K562 (cell line): Measurements from ENCODE around the gene LBHD2. TPM values are rescaled to one million over a fixed set of nuclear protein-coding genes. Genes with fewer than 3 reads are reported as not detected.

Experiments
- ATF7 ChIP-seq: fragments of 450-650 bp; IDR thresholded peaks from 2 replicates; pipeline ENCODE4 v1.7.1; 2014; ENCODE audit warnings: mild to moderate bottlenecking, moderate library complexity
- CCNT2 ChIP-seq: IDR thresholded peaks from 2 replicates; pipeline ENCODE4 v1.6.1; 2011; ENCODE audit warnings: borderline replicate concordance, low read depth, mild to moderate bottlenecking, moderate library complexity, mixed read lengths, low read length; ENCODE audit not compliant: insufficient read length; ENCODE audit errors: extremely low read depth
- CHCHD3 ChIP-seq: fragments of 250-450 bp; sonication (Bioruptor Pico); IDR thresholded peaks from 2 replicates; pipeline ENCODE4 v2.1.2; 2022; ENCODE audit warnings: mild to moderate bottlenecking
- CHD1 ChIP-seq: fragments of 200-600 bp; sonication (generic); IDR thresholded peaks from one replicate; pipeline ENCODE4 v1.6.1; 2012; ENCODE audit warnings: mild to moderate bottlenecking, moderate library complexity, low read length, inconsistent platforms
- CTCF ChIP-seq, 3 experiments: IDR thresholded peaks in 2 of 3; conservative IDR thresholded peaks in 1 of 3; 2 replicates each; pipeline ENCODE4 v1.5.1; 2011 to 2012; ENCODE audit warnings: low read length in 3 of 3, mild to moderate bottlenecking in 3 of 3, control low read depth in 2 of 3, improper control_type of control experiment in 1 of 3, inconsistent platforms in 1 of 3, low read depth in 1 of 3, mixed read lengths in 1 of 3, moderate library complexity in 1 of 3; ENCODE audit not compliant: insufficient read depth in 2 of 3
- GTF2E2 ChIP-seq: fragments of 200-800 bp; sonication (Bioruptor generic); IDR thresholded peaks from 2 replicates; pipeline ENCODE4 v1.6.1; 2016; ENCODE audit warnings: missing genetic modification characterization, missing compliant biosample characterization
- HMGN3 ChIP-seq: IDR thresholded peaks from 2 replicates; pipeline ENCODE4 v1.6.1; 2011; ENCODE audit warnings: borderline replicate concordance, low read depth, mild to moderate bottlenecking, mixed read lengths, low read length; ENCODE audit not compliant: insufficient read length; ENCODE audit errors: extremely low read depth
- HNRNPL ChIP-seq: fragments of 200-400 bp; formaldehyde crosslinking; IDR thresholded peaks from 2 replicates; pipeline ENCODE4 v1.6.1; 2017; ENCODE audit warnings: low read depth, mild to moderate bottlenecking, low read length
- KDM1A ChIP-seq, 2 experiments: fragments of 450-650 bp; IDR thresholded peaks; 2 replicates each; pipeline ENCODE4 v1.6.1; 2016; ENCODE audit warnings: mild to moderate bottlenecking in 2 of 2
- MAZ ChIP-seq, 2 experiments: fragments of 450-650 bp in 1 of 2; sonication (generic) in 1 of 2; formaldehyde crosslinking; IDR thresholded peaks in 1 of 2; conservative IDR thresholded peaks in 1 of 2; 2 replicates each; pipeline versions ENCODE4 v1.4.0 to v1.5.0; 2020; ENCODE audit warnings: mild to moderate bottlenecking in 1 of 2, missing genetic modification reagents in 1 of 2
- RAD21 ChIP-seq, 2 experiments: fragments of 250-450 bp in 1 of 2; fragments of 450-650 bp in 1 of 2; sonication (Bioruptor Pico) in 1 of 2; formaldehyde crosslinking in 1 of 2; IDR thresholded peaks in 1 of 2; conservative IDR thresholded peaks in 1 of 2; 2 replicates each; pipeline versions ENCODE4 v1.4.0 to v1.8.0; 2020 to 2022; ENCODE audit warnings: mild to moderate bottlenecking in 2 of 2, moderate library complexity in 1 of 2
- SRSF3 ChIP-seq: fragments of 200-400 bp; formaldehyde crosslinking; IDR thresholded peaks from 2 replicates; pipeline ENCODE4 v1.6.1; 2016; ENCODE audit warnings: mild to moderate bottlenecking, low read length, moderate library complexity; ENCODE audit not compliant: insufficient read depth
- ZBTB34 ChIP-seq: fragments of 250-450 bp; sonication (Bioruptor Pico); IDR thresholded peaks from 2 replicates; pipeline ENCODE4 v1.8.0; 2021; ENCODE audit warnings: mild to moderate bottlenecking, moderate library complexity
- polyA plus RNA-seq, 8 experiments: library from polyadenylated mRNA; depleted of rRNA in 4 of 8; stranded (reverse) in 5 of 8; unstranded in 3 of 8; fragments of >200 nt; fragmentation: Nextera tagmentation in 2 of 8; fragmentation: Illumina TruSeq in 1 of 8; extraction: Ambion mirVana in 2 of 8; extraction: Trizol in 1 of 8; gene quantifications; 2 replicates each; pipeline versions ENCODE4 v1.2.1 to v1.2.3, GENCODE V29; 2011 to 2014; ENCODE audit warnings: inconsistent platforms in 1 of 8, missing spikeins in 1 of 8
- total RNA-seq, 7 experiments: library from RNA; depleted of rRNA in 6 of 7; stranded (reverse); fragments of >200 nt in 6 of 7; fragmentation: Illumina TruSeq in 2 of 7; extraction: Trizol in 2 of 7; gene quantifications; 2 replicates each; pipeline versions ENCODE4 v1.2.1 to v1.2.3, GENCODE V29; 2011 to 2021; ENCODE audit warnings: low replicate concordance in 1 of 7
- TF ChIP-seq, protein P1 (sequence below), 3 experiments: fragments of 200-800 bp in 1 of 3; sonication (Bioruptor generic) in 1 of 3; sonication (generic) in 1 of 3; formaldehyde crosslinking in 1 of 3; IDR thresholded peaks; 2 replicates each; pipeline versions ENCODE4 v1.6.1 to v1.8.0; 2016 to 2022; ENCODE audit warnings: mild to moderate bottlenecking in 2 of 3, missing compliant biosample characterization in 2 of 3, missing genetic modification characterization in 2 of 3, missing genetic modification reagents in 1 of 3
- TF ChIP-seq, protein P2 (sequence below): fragments of 250-450 bp; sonication (Bioruptor Pico); IDR thresholded peaks from 2 replicates; pipeline ENCODE4 v1.8.0; 2022; ENCODE audit warnings: inconsistent platforms
- TF ChIP-seq, protein P3 (sequence below): fragments of 200-800 bp; sonication (Bioruptor generic); IDR thresholded peaks from 2 replicates; pipeline ENCODE4 v1.6.1; 2017; ENCODE audit warnings: missing genetic modification characterization, missing compliant biosample characterization

The LBHD2 gene
- total and polyA plus RNA-seq, 9 of the 15 experiments (the other 6 are each of a cell fraction or from before 2014, with no cell fraction given) = not detected

DNA sequence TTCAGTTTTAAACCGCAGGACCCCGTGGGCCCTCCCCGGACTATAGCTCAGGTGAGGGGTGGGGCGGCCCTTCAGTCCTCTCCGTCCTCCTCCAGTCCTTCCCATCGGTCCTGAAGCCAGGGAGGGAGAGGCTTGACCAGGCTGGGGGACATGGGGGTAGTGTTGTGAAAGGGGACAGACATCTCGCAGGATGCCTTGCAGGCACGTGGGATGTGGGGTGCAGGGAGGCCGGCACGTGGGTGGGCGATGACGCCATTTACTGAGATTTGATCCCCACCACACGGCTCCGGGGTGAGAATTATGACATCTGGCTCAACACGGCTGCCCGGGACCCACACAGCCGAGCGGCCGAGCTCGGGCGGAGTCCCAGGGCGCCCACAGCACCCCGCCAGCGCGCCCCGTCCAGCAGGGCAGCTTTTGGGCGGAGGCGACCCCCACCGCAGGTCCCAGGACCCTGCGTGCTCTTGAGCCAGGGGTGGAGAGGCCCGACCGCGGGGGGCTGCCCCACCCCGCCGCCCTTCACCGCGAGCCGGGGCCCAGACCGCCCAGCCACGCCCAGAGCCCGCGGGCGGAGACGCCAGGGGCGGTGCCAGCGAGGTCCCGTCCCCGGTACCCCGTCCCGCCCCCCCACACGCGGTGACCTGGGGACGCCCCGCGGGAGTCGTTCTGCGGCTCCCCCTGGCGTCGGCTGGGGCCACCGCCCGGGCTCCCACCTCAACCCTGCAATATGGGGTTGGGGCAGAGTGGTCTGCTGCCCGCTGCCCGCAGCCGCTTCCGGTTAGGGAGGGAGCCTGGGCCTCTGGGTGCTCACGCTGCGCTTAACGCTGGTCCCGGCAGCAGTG, 7.3 kb downstream of the LBHD2 start (continued):
- TF ChIP-seq CTCF (IDR thresholded peaks at IDR 0.05 in 2 of 3, conservative IDR thresholded peaks at IDR 0.05 in 1 of 3; ENCODE audit: insufficient read depth in 2 of 3, low read depth in 1 of 3, low read length in 3 of 3) (peak; percentile 56 to 67 (median 58); a peak in 5 of 6 replicates), ATF7 (no peak), HMGN3 (no peak), KDM1A (IDR thresholded peaks at IDR 0.05) (no peak), GTF2E2 (tag) (no peak), ZBTB34 (CRISPR knock-in tag) (no peak), MAZ (CRISPR knock-in tag; conservative IDR thresholded peaks at IDR 0.05 in 1 of 2, IDR thresholded peaks at IDR 0.05 in 1 of 2) (peak; percentile 56 to 65; a peak in 2 of 4 replicates), CHD1 (no peak), HNRNPL (peak; percentile 85), CHCHD3 (CRISPR knock-in tag) (no peak), SRSF3 (no peak), CCNT2 (peak; percentile 26), RAD21 (CRISPR knock-in tag; conservative IDR thresholded peaks at IDR 0.05 in 1 of 2, IDR thresholded peaks at IDR 0.05 in 1 of 2) (peak in 1 of 2 experiments; percentile 35; a peak in 2 of 4 replicates)
- TF ChIP-seq, protein P1, sequence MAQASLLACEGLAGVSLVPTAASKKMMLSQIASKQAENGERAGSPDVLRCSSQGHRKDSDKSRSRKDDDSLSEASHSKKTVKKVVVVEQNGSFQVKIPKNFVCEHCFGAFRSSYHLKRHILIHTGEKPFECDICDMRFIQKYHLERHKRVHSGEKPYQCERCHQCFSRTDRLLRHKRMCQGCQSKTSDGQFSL (CRISPR knock-in tag; IDR thresholded peaks at IDR 0.05) = peak; percentile 88
- TF ChIP-seq, protein P1 (tag; IDR thresholded peaks at IDR 0.05) = peak in 1 of 2 experiments; percentile 62; a peak in 1 of 4 replicates
- TF ChIP-seq, protein P2, sequence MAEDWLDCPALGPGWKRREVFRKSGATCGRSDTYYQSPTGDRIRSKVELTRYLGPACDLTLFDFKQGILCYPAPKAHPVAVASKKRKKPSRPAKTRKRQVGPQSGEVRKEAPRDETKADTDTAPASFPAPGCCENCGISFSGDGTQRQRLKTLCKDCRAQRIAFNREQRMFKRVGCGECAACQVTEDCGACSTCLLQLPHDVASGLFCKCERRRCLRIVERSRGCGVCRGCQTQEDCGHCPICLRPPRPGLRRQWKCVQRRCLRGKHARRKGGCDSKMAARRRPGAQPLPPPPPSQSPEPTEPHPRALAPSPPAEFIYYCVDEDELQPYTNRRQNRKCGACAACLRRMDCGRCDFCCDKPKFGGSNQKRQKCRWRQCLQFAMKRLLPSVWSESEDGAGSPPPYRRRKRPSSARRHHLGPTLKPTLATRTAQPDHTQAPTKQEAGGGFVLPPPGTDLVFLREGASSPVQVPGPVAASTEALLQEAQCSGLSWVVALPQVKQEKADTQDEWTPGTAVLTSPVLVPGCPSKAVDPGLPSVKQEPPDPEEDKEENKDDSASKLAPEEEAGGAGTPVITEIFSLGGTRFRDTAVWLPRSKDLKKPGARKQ = no peak
- TF ChIP-seq, protein P3, sequence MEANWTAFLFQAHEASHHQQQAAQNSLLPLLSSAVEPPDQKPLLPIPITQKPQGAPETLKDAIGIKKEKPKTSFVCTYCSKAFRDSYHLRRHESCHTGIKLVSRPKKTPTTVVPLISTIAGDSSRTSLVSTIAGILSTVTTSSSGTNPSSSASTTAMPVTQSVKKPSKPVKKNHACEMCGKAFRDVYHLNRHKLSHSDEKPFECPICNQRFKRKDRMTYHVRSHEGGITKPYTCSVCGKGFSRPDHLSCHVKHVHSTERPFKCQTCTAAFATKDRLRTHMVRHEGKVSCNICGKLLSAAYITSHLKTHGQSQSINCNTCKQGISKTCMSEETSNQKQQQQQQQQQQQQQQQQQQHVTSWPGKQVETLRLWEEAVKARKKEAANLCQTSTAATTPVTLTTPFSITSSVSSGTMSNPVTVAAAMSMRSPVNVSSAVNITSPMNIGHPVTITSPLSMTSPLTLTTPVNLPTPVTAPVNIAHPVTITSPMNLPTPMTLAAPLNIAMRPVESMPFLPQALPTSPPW (CRISPR knock-in tag) = peak; percentile 89
